ENCODE measurements around the gene UBTD2. TPM values are rescaled to one million over a fixed set of nuclear protein-coding genes. Genes with fewer than 3 reads are reported as not detected.

UBTD2 gene
- total RNA-seq, 4 donors from 2014 or later = 21.6 to 38.2 (median 25.2) TPM

GRCh38 chr5:172252501-172252900 lies 31.1 kb downstream of the UBTD2 start:
- no peak overlapping the region for H3K4me3 ChIP-seq

GRCh38 chr5:172251419-172251818 lies 32.1 kb downstream of the UBTD2 start:
- TF ChIP-seq CTCF (IDR thresholded peaks at IDR 0.05) (no peak), POLR2A (IDR thresholded peaks at IDR 0.05) (no peak)
- Histone ChIP-seq H3K9me3 (peaks cover 0 to 4% (median 0%) of the 10 kb centered on the region in 4 donors), H3K4me3 (no peak overlapping the region), H3K36me3 (peaks cover 0 to 9% (median 0%) of the 10 kb centered on the region in 3 donors), H3K27me3 (no peaks in the 10 kb centered on the region), H3K4me1 (no peaks in the 10 kb centered on the region), H3K27ac (no peak overlapping the region)
- DNase-seq = no peak

More at GRCh38 chr5:172252501-172252900, 31.1 kb downstream of the UBTD2 start:
- peaks cover 0 to 9% (median 0%) of the 10 kb centered on the region in 3 donors for H3K36me3 ChIP-seq
- H3K9me3 ChIP-seq = peaks cover 0 to 4% (median 0%) of the 10 kb centered on the region in 4 donors
- no peak for TF ChIP-seq CTCF (IDR thresholded peaks at IDR 0.05)
- TF ChIP-seq POLR2A (IDR thresholded peaks at IDR 0.05) = no peak
- H3K27me3 ChIP-seq = no peaks in the 10 kb centered on the region
- no peak overlapping the region for H3K27ac ChIP-seq
- DNase-seq = no peak
- no peaks in the 10 kb centered on the region for H3K4me1 ChIP-seq

- no peaks in the 10 kb centered on the region for H3K27me3 ChIP-seq
- no peak for TF ChIP-seq CTCF (IDR thresholded peaks at IDR 0.05)
- no peak for TF ChIP-seq POLR2A (IDR thresholded peaks at IDR 0.05)
- H3K9me3 ChIP-seq = peaks cover 0 to 4% (median 0%) of the 10 kb centered on the region in 4 donors
- H3K27ac ChIP-seq = no peak overlapping the region
- no peaks in the 10 kb centered on the region for H3K4me1 ChIP-seq
- H3K36me3 ChIP-seq = no peaks in the 10 kb centered on the region
- DNase-seq = no peak
- H3K4me3 ChIP-seq = no peak overlapping the region
Observed at GRCh38 chr5:172248637-172249036, 34.9 kb downstream of the UBTD2 start.

GRCh38 chr5:172245703-172246125 lies 37.9 kb downstream of the UBTD2 start:
- Histone ChIP-seq H3K36me3 (no peaks in the 10 kb centered on the region), H3K4me3 (no peak overlapping the region), H3K9me3 (no peaks in the 10 kb centered on the region), H3K27ac (no peak overlapping the region), H3K27me3 (no peaks in the 10 kb centered on the region), H3K4me1 (no peaks in the 10 kb centered on the region)
- no peak for DNase-seq
- TF ChIP-seq POLR2A (IDR thresholded peaks at IDR 0.05) = no peak
- TF ChIP-seq CTCF (IDR thresholded peaks at IDR 0.05) = no peak

GRCh38 chr5:172245046-172245445 lies 38.5 kb downstream of the UBTD2 start:
- Histone ChIP-seq H3K9me3 (no peaks in the 10 kb centered on the region), H3K36me3 (no peaks in the 10 kb centered on the region), H3K27me3 (no peaks in the 10 kb centered on the region), H3K4me1 (no peaks in the 10 kb centered on the region), H3K4me3 (no peak overlapping the region), H3K27ac (no peak overlapping the region)
- no peak for DNase-seq
- no peak for TF ChIP-seq CTCF (IDR thresholded peaks at IDR 0.05)
- no peak for TF ChIP-seq POLR2A (IDR thresholded peaks at IDR 0.05)

- Histone ChIP-seq H3K9me3 (no peaks in the 10 kb centered on the region), H3K27ac (no peak overlapping the region)
Observed at GRCh38 chr5:172243302-172243701, 40.3 kb downstream of the UBTD2 start.

More at GRCh38 chr5:172243302-172243701, 40.3 kb downstream of the UBTD2 start:
- no peak for DNase-seq
- Histone ChIP-seq H3K36me3 (no peaks in the 10 kb centered on the region), H3K4me3 (no peak overlapping the region), H3K27me3 (no peaks in the 10 kb centered on the region), H3K4me1 (no peaks in the 10 kb centered on the region)
- TF ChIP-seq CTCF (IDR thresholded peaks at IDR 0.05) (no peak), POLR2A (IDR thresholded peaks at IDR 0.05) (no peak)
